BLaER1 (cell line): ENCODE results near the gene TSPAN33.

Experiments
- H3K27ac ChIP-seq: shearing (Covaris generic); formaldehyde crosslinking; 2 replicates; pipeline ENCODE4 v1.8.1; 2022
- H3K27me3 ChIP-seq: shearing (Covaris generic); formaldehyde crosslinking; 2 replicates; pipeline ENCODE4 v1.8.1; 2022
- H3K36me3 ChIP-seq: shearing (Covaris generic); formaldehyde crosslinking; 2 replicates; pipeline ENCODE4 v1.8.1; 2022
- H3K4me1 ChIP-seq: shearing (Covaris generic); formaldehyde crosslinking; 2 replicates; pipeline ENCODE4 v1.8.1; 2022
- H3K4me2 ChIP-seq: shearing (Covaris generic); formaldehyde crosslinking; 2 replicates; pipeline ENCODE4 v1.8.1; 2022
- H3K4me3 ChIP-seq: shearing (Covaris generic); formaldehyde crosslinking; 2 replicates; pipeline ENCODE4 v1.8.1; 2022
- H3K9ac ChIP-seq: shearing (Covaris generic); formaldehyde crosslinking; 2 replicates; pipeline ENCODE4 v1.8.1; 2022
- H3K9me3 ChIP-seq: shearing (Covaris generic); formaldehyde crosslinking; 2 replicates; pipeline ENCODE4 v1.8.1; 2022
- H4K20me1 ChIP-seq: shearing (Covaris generic); formaldehyde crosslinking; 2 replicates; pipeline ENCODE4 v1.8.1; 2022
- Cebpa-rat ChIP-seq: shearing (Covaris generic); IDR thresholded peaks from 2 replicates; pipeline ENCODE4 v1.8.1; 2022

The TSPAN33 gene

GRCh38 chr7:129203050-129203741 lies 58.7 kb downstream of the TSPAN33 start:
- H4K20me1 ChIP-seq = peaks cover 1% of the 10 kb centered on the region; the same call in 1 of the 2 replicates
- no peaks in the 10 kb centered on the region for H3K27me3 ChIP-seq
- TF ChIP-seq Cebpa-rat = no peak
- H3K36me3 ChIP-seq = peaks cover 68% of the 10 kb centered on the region
- H3K27ac ChIP-seq = no peak overlapping the region
- H3K4me2 ChIP-seq = no peak overlapping the region
- no peak overlapping the region for H3K4me3 ChIP-seq
- H3K9me3 ChIP-seq = no peaks in the 10 kb centered on the region
- no peak overlapping the region for H3K9ac ChIP-seq
- 0 out of 2 replicates have a peak, but pooled peaks cover 1% of the 10 kb centered on the region for H3K4me1 ChIP-seq

- peaks cover 78% of the 10 kb centered on the region for H3K36me3 ChIP-seq
- no peaks in the 10 kb centered on the region for H3K9me3 ChIP-seq
- no peak overlapping the region for H3K4me2 ChIP-seq
- H3K4me3 ChIP-seq = no peak overlapping the region
- no peaks in the 10 kb centered on the region for H3K27me3 ChIP-seq
- no peaks in the 10 kb centered on the region for H4K20me1 ChIP-seq
- H3K27ac ChIP-seq = no peak overlapping the region
- H3K9ac ChIP-seq = no peak overlapping the region
- H3K4me1 ChIP-seq = 0 out of 2 replicates have a peak, but pooled peaks cover 8% of the 10 kb centered on the region
- TF ChIP-seq Cebpa-rat = no peak
These were observed 60.8 kb downstream of the TSPAN33 start for GRCh38 chr7:129205126-129205818.

GRCh38 chr7:129205987-129206785 lies 61.7 kb downstream of the TSPAN33 start:
- TF ChIP-seq Cebpa-rat = no peak
- no peak overlapping the region for H3K27ac ChIP-seq
- no peaks in the 10 kb centered on the region for H4K20me1 ChIP-seq
- no peak overlapping the region for H3K4me2 ChIP-seq
- H3K36me3 ChIP-seq = peaks cover 87% of the 10 kb centered on the region
- H3K4me1 ChIP-seq = peaks cover 11% of the 10 kb centered on the region
- H3K9me3 ChIP-seq = no peaks in the 10 kb centered on the region
- no peaks in the 10 kb centered on the region for H3K27me3 ChIP-seq
- H3K9ac ChIP-seq = no peak overlapping the region
- no peak overlapping the region for H3K4me3 ChIP-seq

- Histone ChIP-seq H3K4me3 (no peak overlapping the region), H3K9ac (no peak overlapping the region), H3K9me3 (no peaks in the 10 kb centered on the region), H3K27me3 (no peaks in the 10 kb centered on the region), H3K4me2 (no peak overlapping the region; the same call in 1 of the 2 replicates), H3K4me1 (peaks cover 31% of the 10 kb centered on the region), H4K20me1 (no peaks in the 10 kb centered on the region), H3K36me3 (peaks cover 86% of the 10 kb centered on the region), H3K27ac (no peak overlapping the region)
- TF ChIP-seq Cebpa-rat = no peak
These were observed 64.2 kb downstream of the TSPAN33 start for GRCh38 chr7:129208667-129209066.

GRCh38 chr7:129209067-129209926 lies 64.8 kb downstream of the TSPAN33 start:
- H3K4me1 ChIP-seq = peaks cover 31% of the 10 kb centered on the region
- no peak overlapping the region for H3K9ac ChIP-seq
- no peaks in the 10 kb centered on the region for H4K20me1 ChIP-seq
- H3K4me2 ChIP-seq = no peak overlapping the region
- H3K9me3 ChIP-seq = no peaks in the 10 kb centered on the region
- H3K27me3 ChIP-seq = no peaks in the 10 kb centered on the region
- no peak overlapping the region for H3K27ac ChIP-seq
- H3K4me3 ChIP-seq = no peak overlapping the region
- TF ChIP-seq Cebpa-rat = no peak
- H3K36me3 ChIP-seq = peaks cover 82% of the 10 kb centered on the region

- H3K27me3 ChIP-seq = no peaks in the 10 kb centered on the region
- peaks cover 74% of the 10 kb centered on the region for H3K36me3 ChIP-seq
- no peak overlapping the region for H3K4me2 ChIP-seq
- no peak overlapping the region for H3K9ac ChIP-seq
- peaks cover 31% of the 10 kb centered on the region for H3K4me1 ChIP-seq
- H4K20me1 ChIP-seq = no peaks in the 10 kb centered on the region
- peaks cover 3% of the 10 kb centered on the region; the same call in 1 of the 2 replicates for H3K9me3 ChIP-seq
- no peak overlapping the region for H3K27ac ChIP-seq
- TF ChIP-seq Cebpa-rat = no peak
- H3K4me3 ChIP-seq = no peak overlapping the region
These were observed 65.9 kb downstream of the TSPAN33 start for GRCh38 chr7:129210256-129210988.

GRCh38 chr7:129210989-129211312 lies 66.4 kb downstream of the TSPAN33 start:
- no peak for TF ChIP-seq Cebpa-rat
- Histone ChIP-seq H3K4me2 (peak overlapping the region; percentile 68; the same call in 1 of the 2 replicates), H3K27me3 (no peaks in the 10 kb centered on the region), H3K4me1 (peaks cover 31% of the 10 kb centered on the region), H3K36me3 (peaks cover 72% of the 10 kb centered on the region), H3K27ac (peak overlapping the region; percentile 57; the same call in 1 of the 2 replicates), H3K9me3 (peaks cover 9% of the 10 kb centered on the region), H3K4me3 (no peak overlapping the region), H4K20me1 (no peaks in the 10 kb centered on the region), H3K9ac (no peak overlapping the region)

GRCh38 chr7:129212126-129212525 lies 67.6 kb downstream of the TSPAN33 start:
- Histone ChIP-seq H3K4me3 (no peak overlapping the region), H3K9me3 (peaks cover 15% of the 10 kb centered on the region), H3K4me2 (peak overlapping the region; percentile 68), H3K27ac (peak overlapping the region; percentile 57), H3K9ac (peak overlapping the region; percentile 44; the same call in 1 of the 2 replicates), H3K36me3 (peaks cover 68% of the 10 kb centered on the region), H3K27me3 (no peaks in the 10 kb centered on the region), H3K4me1 (peaks cover 31% of the 10 kb centered on the region), H4K20me1 (no peaks in the 10 kb centered on the region)
- no peak for TF ChIP-seq Cebpa-rat
